ENCODE results near the gene UNG.

GRCh38 chr12:109127533-109128242, 30.3 kb downstream of the UNG start:
- no peak for TF ChIP-seq CTCF (IDR thresholded peaks at IDR 0.05)
- no peak for TF ChIP-seq POLR2A (IDR thresholded peaks at IDR 0.05)
